Endothelial cell of umbilical vein (primary cell): Measurements from ENCODE around the gene SPNS2. TPM values are rescaled to one million over a fixed set of nuclear protein-coding genes. Genes with fewer than 3 reads are reported as not detected.
A peak's percentile ranks its signal among the peaks of the same experiment; 100 is the strongest.

Experiments
- BruUV-seq: library from RNA; stranded (reverse); fragments of 400-500 nt; replicated peaks from 2 replicates; lab custom pipeline; 2021; lab: Mats Ljungman, UMichigan
- CTCF ChIA-PET: fragments of 300-600, 350-600 bp; sonication (Branson Sonifier 250); formaldehyde crosslinking; loops from one replicate; lab custom pipeline; 2021; ENCODE audit warnings: antibody characterized with exemption, inconsistent platforms; lab: Charles Lee
- POLR2A ChIA-PET: fragments of 300-600, 350-600 bp; sonication (Branson Sonifier 250); formaldehyde crosslinking; loops from one replicate; lab custom pipeline; 2021; ENCODE audit warnings: antibody characterized with exemption, inconsistent platforms; lab: Charles Lee
- DNase-seq: peaks from one replicate; pipeline ENCODE4 v3.0.0-alpha.2; 2011; ENCODE audit warnings: low read depth, low spot score
- FAIRE-seq: peaks from 2 replicates; lab custom pipeline; 2011; peaks lifted over from hg19 to GRCh38; lab: Jason Lieb, UNC
- H2AFZ ChIP-seq: 2 replicates; pipeline ENCODE4 v1.6.0; 2012; ENCODE audit warnings: low read depth, low read length, control low read depth, inconsistent platforms
- H3K27ac ChIP-seq: 2 replicates; pipeline ENCODE4 v1.5.1; 2011; ENCODE audit warnings: low read depth, mild to moderate bottlenecking, control low read depth, low read length, moderate library complexity; ENCODE audit not compliant: insufficient read depth
- H3K27me3 ChIP-seq, 2 experiments: 2 replicates each; pipeline versions ENCODE4 v1.6.0 to v1.6.1; 2011; ENCODE audit warnings: low read length in 2 of 2, mixed read lengths in 1 of 2; ENCODE audit not compliant: control insufficient read depth in 2 of 2, insufficient read depth in 2 of 2
- H3K36me3 ChIP-seq, 2 experiments: 2 replicates in 1 of 2; 3 replicates in 1 of 2; pipeline ENCODE4 v1.5.1; 2011; ENCODE audit warnings: low read length in 2 of 2, mild to moderate bottlenecking in 1 of 2, moderate library complexity in 1 of 2; ENCODE audit not compliant: control insufficient read depth in 2 of 2, insufficient read depth in 2 of 2; ENCODE audit errors: extremely low read depth in 1 of 2
- H3K4me1 ChIP-seq: 3 replicates; pipeline ENCODE4 v1.5.1; 2011; ENCODE audit warnings: mild to moderate bottlenecking, low read length; ENCODE audit not compliant: control insufficient read depth, insufficient read depth; ENCODE audit errors: extremely low read depth
- H3K4me2 ChIP-seq: 2 replicates; pipeline ENCODE4 v1.6.1; 2011; ENCODE audit warnings: low read length, control low read depth, mixed read lengths; ENCODE audit not compliant: insufficient read depth
- H3K4me3 ChIP-seq, 3 experiments: fragments of 200-600 bp in 1 of 3; sonication (generic), shearing (Covaris generic) in 1 of 3; replicated peaks in 1 of 3; 2 replicates each; pipeline ENCODE4 v1.5.1; 2011 to 2016; ENCODE audit warnings: control low read depth in 3 of 3, low read length in 3 of 3, mild to moderate bottlenecking in 2 of 3, inconsistent platforms in 1 of 3, low read depth in 1 of 3, moderate library complexity in 1 of 3; ENCODE audit not compliant: insufficient read depth in 1 of 3
- H3K79me2 ChIP-seq: 2 replicates; pipeline ENCODE4 v1.6.0; 2012; ENCODE audit warnings: low read length, inconsistent platforms; ENCODE audit not compliant: control insufficient read depth, insufficient read depth
- H3K9ac ChIP-seq: replicated peaks from 2 replicates; pipeline ENCODE3; 2011; ENCODE audit warnings: low read length, control low read depth; ENCODE audit not compliant: insufficient read depth; ENCODE audit errors: extremely low read depth
- H3K9me1 ChIP-seq: replicated peaks from 3 replicates; pipeline ENCODE4 v1.6.0; 2011; ENCODE audit warnings: mild to moderate bottlenecking, low read length; ENCODE audit not compliant: control insufficient read depth, insufficient read depth; ENCODE audit errors: extremely low read depth
- H3K9me3 ChIP-seq: replicated peaks from 2 replicates; pipeline ENCODE4 v1.5.1; 2012; ENCODE audit warnings: low read length, inconsistent platforms; ENCODE audit not compliant: control insufficient read depth, insufficient read depth
- H4K20me1 ChIP-seq: replicated peaks from 2 replicates; pipeline ENCODE3; 2011; ENCODE audit warnings: mild to moderate bottlenecking, low read length; ENCODE audit not compliant: control insufficient read depth, insufficient read depth; ENCODE audit errors: extremely low read depth
- CTCF ChIP-seq, 2 donors: IDR thresholded peaks; 1 replicate in 1 of 2; 2 replicates in 1 of 2; pipeline ENCODE4 v1.5.1; 2011; ENCODE audit warnings: low read length in 2 of 2, mild to moderate bottlenecking in 2 of 2, moderate library complexity in 2 of 2, control low read depth in 1 of 2, inconsistent platforms in 1 of 2, low read depth in 1 of 2; ENCODE audit not compliant: insufficient read depth in 1 of 2; ENCODE audit errors: extremely low read depth in 1 of 2
- EZH2 ChIP-seq: IDR thresholded peaks from 2 replicates; pipeline ENCODE4 v1.6.1; 2012; ENCODE audit warnings: borderline replicate concordance, low read depth, mild to moderate bottlenecking, moderate library complexity, low read length, inconsistent platforms; ENCODE audit not compliant: severe bottlenecking
- FOS ChIP-seq: IDR thresholded peaks from 2 replicates; pipeline ENCODE4 v1.6.1; 2011; ENCODE audit warnings: mild to moderate bottlenecking, low read length, moderate library complexity, borderline replicate concordance; ENCODE audit not compliant: insufficient read depth
- GATA2 ChIP-seq: IDR thresholded peaks from 2 replicates; pipeline ENCODE4 v1.7.0; 2011; ENCODE audit warnings: low read depth, mild to moderate bottlenecking, moderate library complexity, mixed read lengths, low read length; ENCODE audit not compliant: insufficient read length, insufficient read depth
- JUN ChIP-seq: IDR thresholded peaks from 2 replicates; pipeline ENCODE4 v1.6.1; 2011; ENCODE audit warnings: borderline replicate concordance, low read depth; ENCODE audit not compliant: insufficient read length, insufficient read depth
- MAX ChIP-seq: IDR thresholded peaks from 2 replicates; pipeline ENCODE4 v1.6.1; 2011; ENCODE audit not compliant: insufficient read depth, insufficient read length
- MYC ChIP-seq: IDR thresholded peaks from one replicate; pipeline ENCODE4 v1.6.1; 2011; ENCODE audit warnings: mild to moderate bottlenecking, low read depth, low read length
- POLR2A ChIP-seq: IDR thresholded peaks from 2 replicates; pipeline ENCODE4 v1.6.1; 2012; ENCODE audit warnings: low read depth, mild to moderate bottlenecking, control low read depth, low read length
- POLR2AphosphoS5 ChIP-seq: IDR thresholded peaks from 2 replicates; pipeline ENCODE4 v1.6.1; 2012; ENCODE audit warnings: low read depth, mild to moderate bottlenecking, control low read depth, low read length, moderate library complexity; ENCODE audit not compliant: insufficient read depth
- dilution Hi-C: fragments of 300-500 bp; cut with MboI; formaldehyde crosslinking; loops from one replicate; pipeline ENCODE4 v1.15.0; 2019; ENCODE audit warnings: low sequenced_read_pairs; ENCODE audit not compliant: extremely low pct_ligation_motif_present
- intact Hi-C: fragments of 100-400 bp; cut with micrococcal nuclease; formaldehyde crosslinking; loops from one replicate; pipeline ENCODE4 v1.10.0; 2022
- polyA plus RNA-seq, 4 experiments: library from polyadenylated mRNA; depleted of rRNA in 3 of 4; stranded (reverse) in 3 of 4; unstranded in 1 of 4; fragments of >200 nt; gene quantifications; 2 replicates each; pipeline versions ENCODE4 v1.2.1 to v1.2.3, GENCODE V29; 2011 to 2012; ENCODE audit warnings: missing spikeins in 1 of 4
- total RNA-seq: library from RNA; stranded (reverse); gene quantifications from 2 replicates; pipeline ENCODE4 v1.2.3, GENCODE V29; 2021

Gene SPNS2
- total and polyA plus RNA-seq, 2 donors (not counting 3 experiments of a cell fraction or from before 2014, with no cell fraction given): 70.2 to 77.3 TPM

GRCh38 chr17:4501295-4501949 is 2.7 kb downstream of the SPNS2 start:
- TF ChIP-seq JUN (no peak), CTCF (IDR thresholded peaks at IDR 0.05; ENCODE audit: extremely low read depth in 1 of 2, insufficient read depth in 1 of 2, low read depth in 1 of 2, low read length in 2 of 2) (peak in 1 of 2 donors; percentile 36)
- Histone ChIP-seq H3K9ac (peak overlapping the region; percentile 49), H3K36me3 (peaks cover 0 to 3% of the 10 kb centered on the region in 2 experiments), H3K4me1 (peaks cover 44% of the 10 kb centered on the region), H3K9me1 (no peaks in the 10 kb centered on the region), H4K20me1 (no peaks in the 10 kb centered on the region), H3K27me3 (no peaks in the 10 kb centered on the region), H3K4me2 (peak overlapping the region; percentile 44), H3K27ac (peak overlapping the region; percentile 49), H3K79me2 (peaks cover 2% of the 10 kb centered on the region), H2AFZ (no peak overlapping the region), H3K4me3 (peak overlapping the region in 1 of 3 experiments; percentile 84), H3K9me3 (no peaks in the 10 kb centered on the region)
- intact Hi-C loops: loop anchor here (1.0 kb wide), 2 partner anchors 30 to 81 kb away; no protein-coding TSS in a partner anchor
- FAIRE-seq: peak; percentile 86
- POLR2A ChIA-PET: no interaction called here
- peak; percentile 91 for DNase-seq
- BruUV-seq: no TSS peak
- CTCF ChIA-PET: interaction anchor here (0.8 to 3.9 kb wide), 5 partner anchors 9 to 81 kb away, joined by 3 to 31 read pairs (median 5); no protein-coding TSS in a partner anchor
- dilution Hi-C loops: no loop called here

GRCh38 chr17:4502466-4503154 is 3.9 kb downstream of the SPNS2 start:
- dilution Hi-C loops: no loop called here
- no peak for FAIRE-seq
- no peak for DNase-seq
- Histone ChIP-seq H3K9ac (no peak overlapping the region), H4K20me1 (no peaks in the 10 kb centered on the region), H3K9me3 (no peaks in the 10 kb centered on the region), H3K79me2 (peaks cover 5% of the 10 kb centered on the region), H3K36me3 (peaks cover 0 to 4% of the 10 kb centered on the region in 2 experiments), H3K27ac (no peak overlapping the region), H2AFZ (no peak overlapping the region), H3K4me1 (peaks cover 44% of the 10 kb centered on the region), H3K4me2 (no peak overlapping the region), H3K9me1 (no peaks in the 10 kb centered on the region), H3K27me3 (no peaks in the 10 kb centered on the region), H3K4me3 (no peak overlapping the region)
- no TSS peak for BruUV-seq
- intact Hi-C loops: no loop called here
- no peak for TF ChIP-seq JUN
- no peak for TF ChIP-seq CTCF (IDR thresholded peaks at IDR 0.05; ENCODE audit: extremely low read depth in 1 of 2, insufficient read depth in 1 of 2, low read depth in 1 of 2, low read length in 2 of 2)
- no peak for TF ChIP-seq GATA2
- TF ChIP-seq EZH2: no peak
- TF ChIP-seq FOS: no peak
- TF ChIP-seq POLR2AphosphoS5: no peak
- no peak for TF ChIP-seq MAX
- TF ChIP-seq POLR2A: no peak
- no peak for TF ChIP-seq MYC
- POLR2A ChIA-PET: no interaction called here
- CTCF ChIA-PET: interaction anchor here (1.3 kb wide), 1 partner anchor 64 kb away, joined by 5 read pairs; no protein-coding TSS in a partner anchor
